IMR-90 (cell line): ENCODE results near the gene ADAMTSL2. TPM values are rescaled to one million over a fixed set of nuclear protein-coding genes. Genes with fewer than 3 reads are reported as not detected.

Experiments used
- ATAC-seq: fragments of 200-7000 bp; cut with Tn5 transposase; 2 replicates; pipeline ENCODE4 v1.9.1; 2020; ENCODE audit warnings: low read depth, mild to moderate bottlenecking, moderate library complexity
- BruUV-seq: library from RNA; stranded (reverse); fragments of 400-500 nt; replicated peaks from 2 replicates; lab custom pipeline; 2021; lab: Mats Ljungman, UMichigan
- CTCF ChIA-PET: fragments of 300-600 bp; formaldehyde crosslinking; extraction: SDS; loops from one replicate; lab custom pipeline; 2021; ENCODE audit warnings: antibody characterized with exemption; lab: Yijun Ruan, JAX
- POLR2A ChIA-PET: fragments of 300-600 bp; sonication (Branson Sonifier 250); formaldehyde crosslinking; loops from one replicate; lab custom pipeline; 2022; ENCODE audit warnings: antibody characterized with exemption; ENCODE audit not compliant: unreplicated experiment; lab: Charles Lee
- DNase-seq: peaks from one replicate; pipeline ENCODE4 v3.0.0; 2013
- H2AFZ ChIP-seq: replicated peaks from 2 replicates; pipeline ENCODE3; 2013; ENCODE audit warnings: low read length, mild to moderate bottlenecking; ENCODE audit not compliant: poor library complexity
- H2AK5ac ChIP-seq: 2 replicates; pipeline ENCODE4 v1.6.1; 2013; ENCODE audit warnings: low read depth, low read length, inconsistent platforms
- H2AK9ac ChIP-seq: replicated peaks from 2 replicates; pipeline ENCODE3; 2013; ENCODE audit warnings: mild to moderate bottlenecking, low read depth, low read length, moderate library complexity; ENCODE audit not compliant: poor library complexity
- H2BK120ac ChIP-seq: 2 replicates; pipeline ENCODE4 v1.6.1; 2013; ENCODE audit warnings: low read depth, low read length, inconsistent platforms
- H2BK15ac ChIP-seq: 3 replicates; pipeline ENCODE4 v1.6.1; 2013; ENCODE audit warnings: low read depth, low read length, inconsistent platforms
- H2BK20ac ChIP-seq: 2 replicates; pipeline ENCODE4 v1.6.1; 2013; ENCODE audit warnings: low read depth, mild to moderate bottlenecking, inconsistent platforms, low read length, moderate library complexity
- H2BK5ac ChIP-seq: 2 replicates; pipeline ENCODE4 v1.6.1; 2013; ENCODE audit warnings: mild to moderate bottlenecking, low read depth, low read length, inconsistent platforms; ENCODE audit not compliant: poor library complexity, severe bottlenecking
- H3K14ac ChIP-seq: replicated peaks from 2 replicates; pipeline ENCODE4 v1.6.1; 2013; ENCODE audit warnings: low read depth, low read length, inconsistent platforms
- H3K18ac ChIP-seq: 2 replicates; pipeline ENCODE4 v1.6.1; 2013; ENCODE audit warnings: low read depth, low read length, control low read depth
- H3K23ac ChIP-seq: 2 replicates; pipeline ENCODE4 v1.6.1; 2013; ENCODE audit warnings: low read depth, low read length, inconsistent platforms
- H3K27ac ChIP-seq: 2 replicates; pipeline ENCODE4 v1.5.1; 2013; ENCODE audit warnings: mild to moderate bottlenecking, control low read depth, low read length; ENCODE audit not compliant: insufficient read depth
- H3K27me3 ChIP-seq: 2 replicates; pipeline ENCODE4 v1.6.1; 2013; ENCODE audit warnings: low read length; ENCODE audit not compliant: control insufficient read depth, insufficient read depth
- H3K36me3 ChIP-seq: 2 replicates; pipeline ENCODE4 v1.6.1; 2013; ENCODE audit warnings: low read length, mixed read lengths; ENCODE audit not compliant: control insufficient read depth, insufficient read depth
- H3K4ac ChIP-seq: 2 replicates; pipeline ENCODE4 v1.6.1; 2013; ENCODE audit warnings: low read depth, low read length, inconsistent platforms
- H3K4me1 ChIP-seq: 2 replicates; pipeline ENCODE4 v1.6.1; 2013; ENCODE audit warnings: low read length, mixed read lengths; ENCODE audit not compliant: control insufficient read depth, insufficient read depth
- H3K4me2 ChIP-seq: 2 replicates; pipeline ENCODE4 v1.6.1; 2013; ENCODE audit warnings: low read depth, mild to moderate bottlenecking, control low read depth, low read length, moderate library complexity
- H3K4me3 ChIP-seq: 2 replicates; pipeline ENCODE4 v1.5.1; 2013; ENCODE audit warnings: low read depth, mild to moderate bottlenecking, control low read depth, low read length, moderate library complexity; ENCODE audit not compliant: insufficient read depth
- H3K56ac ChIP-seq: 2 replicates; pipeline ENCODE4 v1.6.1; 2013; ENCODE audit warnings: low read length, inconsistent platforms; ENCODE audit not compliant: insufficient read depth; ENCODE audit errors: extremely low read depth
- H3K79me1 ChIP-seq, 2 experiments: 2 replicates each; pipeline ENCODE4 v1.6.1; 2013; ENCODE audit warnings: low read length in 2 of 2, inconsistent platforms in 1 of 2, low read depth in 1 of 2
- H3K9ac ChIP-seq: 2 replicates; pipeline ENCODE4 v1.6.1; 2013; ENCODE audit warnings: low read depth, low read length, control low read depth
- H3K9me1 ChIP-seq: 2 replicates; pipeline ENCODE4 v1.6.1; 2013; ENCODE audit warnings: low read length, inconsistent platforms; ENCODE audit not compliant: insufficient read depth
- H3K9me3 ChIP-seq: 2 replicates; pipeline ENCODE4 v1.6.1; 2013; ENCODE audit warnings: low read length; ENCODE audit not compliant: control insufficient read depth, insufficient read depth
- H4K20me1 ChIP-seq: 2 replicates; pipeline ENCODE4 v1.6.1; 2013; ENCODE audit warnings: low read length, inconsistent platforms; ENCODE audit not compliant: insufficient read depth
- H4K5ac ChIP-seq: 2 replicates; pipeline ENCODE4 v1.6.1; 2013; ENCODE audit warnings: mild to moderate bottlenecking, low read depth, low read length, control low read depth
- H4K8ac ChIP-seq, 2 experiments: 2 replicates each; pipeline ENCODE4 v1.6.1; 2013; ENCODE audit warnings: low read depth in 2 of 2, low read length in 2 of 2, control low read depth in 1 of 2, inconsistent platforms in 1 of 2
- H4K91ac ChIP-seq: 2 replicates; pipeline ENCODE4 v1.6.1; 2013; ENCODE audit warnings: low read depth, low read length, inconsistent platforms; ENCODE audit not compliant: insufficient read depth
- CEBPB ChIP-seq: IDR thresholded peaks from 2 replicates; pipeline ENCODE4 v1.6.1; 2012; ENCODE audit warnings: low read depth, low read length, improper control_type of control experiment
- NFE2L2 ChIP-seq: fragments of 150-350 bp; IDR thresholded peaks from 2 replicates; pipeline ENCODE4 v1.6.1; 2016; ENCODE audit warnings: low read depth, mild to moderate bottlenecking, low read length
- RCOR1 ChIP-seq: IDR thresholded peaks from 2 replicates; pipeline ENCODE4 v1.6.1; 2012; ENCODE audit warnings: mild to moderate bottlenecking, low read length, improper control_type of control experiment; ENCODE audit not compliant: insufficient replicate concordance
- RFX5 ChIP-seq: IDR thresholded peaks from 2 replicates; pipeline ENCODE4 v1.8.0; 2012; ENCODE audit warnings: low read depth, mild to moderate bottlenecking, low read length, moderate library complexity
- WGBS, 2 experiments: methylation state at CpG; one replicate each; pipeline versions ENCODE4 v1.1.5 to v1.1.7; 2013; ENCODE audit warnings: missing lambda C conversion rate in 2 of 2; ENCODE audit not compliant: insufficient read length in 1 of 2; ENCODE audit errors: extremely low coverage in 2 of 2; 5-methylcytosine and 5-hydroxymethylcytosine counted together
- dilution Hi-C: fragments of 300-500 bp; cut with HindIII; formaldehyde crosslinking; loops from one replicate; pipeline ENCODE4 v1.14.3; 2018; ENCODE audit warnings: low sequenced_read_pairs; ENCODE audit not compliant: unreplicated experiment
- in situ Hi-C: fragments of 300-500 bp; cut with MboI; formaldehyde crosslinking; loops from 3 replicates; pipeline ENCODE4 v1.14.3; 2019; ENCODE audit warnings: low sequenced_read_pairs, inconsistent platforms, mixed read lengths
- intact Hi-C: fragments of 100-400 bp; cut with micrococcal nuclease; formaldehyde crosslinking; loops from 2 replicates; pipeline ENCODE4 v1.10.0; 2022
- polyA plus RNA-seq, 3 experiments: library from polyadenylated mRNA; depleted of rRNA; stranded (reverse); fragments of >200 nt; gene quantifications; 2 replicates each; pipeline ENCODE4 v1.2.3, GENCODE V29; 2012; ENCODE audit warnings: low replicate concordance in 1 of 3
- total RNA-seq: library from RNA; depleted of rRNA; stranded (reverse); fragments of >200 nt; gene quantifications from 2 replicates; pipeline ENCODE4 v1.2.3, GENCODE V29; 2012

ADAMTSL2 gene
- total and polyA plus RNA-seq, 2 of the 4 experiments (the other 2 are of a cell fraction): not detected

GRCh38 chr9:133526721-133527321 lies 7.7 kb upstream of the ADAMTSL2 start:
- WGBS, 2 experiments: 30% methylated on average over 8 of the region's 21 CpGs; no CpG with 5 or more reads in 1 of the 2 experiments
- H3K14ac ChIP-seq: no peak overlapping the region
- H2BK120ac ChIP-seq: no peak overlapping the region
- no peak overlapping the region for H3K4ac ChIP-seq
- H3K9ac ChIP-seq: no peak overlapping the region
- no peak overlapping the region for H3K56ac ChIP-seq
- no peak overlapping the region for H2BK15ac ChIP-seq
- H2AFZ ChIP-seq: no peak overlapping the region
- no peak overlapping the region for H2AK5ac ChIP-seq
- no peak overlapping the region for H3K27ac ChIP-seq
- H2AK9ac ChIP-seq: peak overlapping the region; percentile 78
- no peaks in the 10 kb centered on the region for H3K9me3 ChIP-seq
- H2BK5ac ChIP-seq: no peak overlapping the region
- H3K18ac ChIP-seq: no peak overlapping the region
- no peaks in the 10 kb centered on the region for H3K36me3 ChIP-seq
- no peak overlapping the region for H4K8ac ChIP-seq
- H4K5ac ChIP-seq: no peak overlapping the region
- H3K4me2 ChIP-seq: no peak overlapping the region
- no peaks in the 10 kb centered on the region for H4K20me1 ChIP-seq
- no peak overlapping the region for H3K23ac ChIP-seq
- in situ Hi-C loops: no loop called here
- H3K9me1 ChIP-seq: no peaks in the 10 kb centered on the region
- POLR2A ChIA-PET: no interaction called here
- peaks cover 2% of the 10 kb centered on the region; the same call in 1 of the 2 replicates for H3K4me1 ChIP-seq
- BruUV-seq: no TSS peak
- H4K91ac ChIP-seq: no peak overlapping the region
- intact Hi-C loops: no loop called here
- TF ChIP-seq CEBPB: no peak
- TF ChIP-seq RFX5: no peak
- no peak for TF ChIP-seq NFE2L2
- no peak for TF ChIP-seq RCOR1
- no peak overlapping the region for H2BK20ac ChIP-seq
- CTCF ChIA-PET: no interaction called here
- dilution Hi-C loops: no loop called here
- H3K79me1 ChIP-seq: no peaks in the 10 kb centered on the region
- ATAC-seq (peak; percentile 55), DNase-seq (no peak)
- no peak overlapping the region for H3K4me3 ChIP-seq
- peaks cover 88% of the 10 kb centered on the region for H3K27me3 ChIP-seq
